ENCODE results near the gene AMZ1.
"Not testable (repeated sequence)": the region's sequence is repeated elsewhere in the genome, so short reads cannot be mapped to it uniquely, and the experiment has no call there.

AMZ1 gene

DNA sequence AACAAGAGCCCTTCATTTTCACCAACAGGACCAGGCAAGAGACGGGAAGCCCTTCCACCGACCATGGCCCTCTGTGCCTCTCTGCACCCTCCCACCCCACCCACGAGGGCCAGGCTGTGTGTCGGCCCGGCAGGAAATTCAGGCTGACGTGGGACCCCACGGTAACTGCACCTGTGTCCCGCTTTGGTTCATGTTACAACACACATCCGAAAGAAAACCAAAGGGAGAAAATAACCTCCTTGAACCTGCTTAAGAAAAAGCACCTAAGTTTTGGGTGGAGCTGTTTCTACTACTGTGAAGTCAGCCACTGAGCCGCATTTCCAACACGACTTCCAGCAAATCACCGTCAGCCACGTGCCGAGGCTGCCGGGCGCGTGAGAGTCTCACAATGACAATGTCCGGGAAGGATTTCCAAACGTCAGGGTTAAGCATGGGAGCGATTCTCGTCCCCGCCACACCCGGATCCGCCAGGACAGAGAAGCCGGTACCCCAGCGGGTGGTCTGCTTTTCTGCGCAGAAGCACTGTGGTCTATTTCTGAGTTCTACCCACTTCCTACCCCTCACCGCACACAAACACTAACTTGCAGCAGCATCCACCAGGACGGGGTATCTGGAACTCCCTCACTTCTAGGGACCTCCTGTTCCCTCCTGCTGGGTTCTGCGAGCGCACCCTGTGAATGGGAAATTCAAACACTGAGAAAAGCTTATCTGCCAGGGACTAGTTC is 36.6 kb downstream of the AMZ1 start:
- peaks cover 0 to 16% (median 0%) of the 10 kb centered on the region in 5 donors for H3K4me1 ChIP-seq (ENCODE audit: control insufficient read depth in 5 of 5, insufficient read depth in 5 of 5, low read length in 5 of 5)
- no peak overlapping the region for H3K4me3 ChIP-seq (ENCODE audit: low read depth in 1 of 5, low read length in 5 of 5)
- peaks cover 0 to 49% (median 33%) of the 10 kb centered on the region in 5 donors for H3K36me3 ChIP-seq (ENCODE audit: control insufficient read depth in 5 of 5, insufficient read depth in 5 of 5, low read length in 5 of 5)
- no peak overlapping the region for H3K9ac ChIP-seq (ENCODE audit: low read length in 5 of 5)
- H3K9me3 ChIP-seq (ENCODE audit: control insufficient read depth in 5 of 5, low read length in 5 of 5), result no peaks in the 10 kb centered on the region
- H3K27me3 ChIP-seq (ENCODE audit: control insufficient read depth in 5 of 5, insufficient read depth in 4 of 5, low read length in 5 of 5), result no peaks in the 10 kb centered on the region
- H3K27ac ChIP-seq (ENCODE audit: low read depth, low read length), result no peak overlapping the region

DNA sequence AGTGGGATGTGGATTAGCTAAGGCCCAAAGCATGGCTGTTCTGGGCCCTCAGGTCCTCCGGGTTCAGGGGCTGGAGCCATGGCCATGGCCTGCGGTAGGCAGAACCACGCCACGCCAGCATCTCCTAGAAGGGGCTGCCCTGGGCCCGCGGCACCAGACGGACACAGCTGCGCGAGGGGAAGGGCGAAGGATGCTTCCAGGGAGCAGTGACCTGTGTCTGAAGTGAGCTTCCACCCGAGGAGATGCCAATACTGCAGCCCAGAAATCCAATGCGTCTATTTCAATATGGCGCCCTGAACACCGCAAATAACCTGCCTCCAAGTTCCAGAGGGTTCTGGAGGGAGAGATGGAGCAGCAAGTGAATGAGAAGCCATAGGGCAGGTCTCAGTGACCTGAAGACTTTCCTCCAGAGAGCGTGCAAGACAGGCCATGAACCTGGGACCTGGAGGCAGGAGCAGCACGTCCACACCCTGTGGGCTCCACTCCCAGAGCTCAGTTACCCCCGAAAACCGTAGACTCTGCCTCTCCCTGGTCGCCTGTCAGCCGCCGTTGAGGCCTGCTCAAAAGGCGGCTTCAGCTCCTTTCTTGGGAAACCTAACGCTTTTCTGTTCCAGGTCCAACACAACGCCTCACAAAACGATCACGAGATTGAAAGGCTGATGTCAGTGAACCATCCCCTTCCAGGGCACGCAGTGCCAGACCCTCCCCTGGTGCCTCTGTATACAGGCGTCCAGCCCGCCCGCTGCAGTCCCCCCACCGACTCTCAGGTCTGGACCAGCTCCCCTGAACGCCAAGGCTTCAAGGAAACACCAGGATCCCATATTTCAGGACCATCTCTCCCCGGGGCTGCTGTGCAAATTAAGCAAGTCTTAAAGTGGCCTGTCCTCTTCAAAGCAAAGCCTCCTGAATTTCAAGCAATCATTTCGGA is 37.4 kb downstream of the AMZ1 start:
- Histone ChIP-seq H3K36me3 (ENCODE audit: control insufficient read depth in 5 of 5, insufficient read depth in 5 of 5, low read length in 5 of 5) (peaks cover 0 to 51% (median 39%) of the 10 kb centered on the region in 5 donors), H3K9ac (ENCODE audit: low read length in 5 of 5) (no peak overlapping the region), H3K27me3 (ENCODE audit: control insufficient read depth in 5 of 5, insufficient read depth in 4 of 5, low read length in 5 of 5) (no peaks in the 10 kb centered on the region), H3K27ac (ENCODE audit: low read depth, low read length) (no peak overlapping the region), H3K4me3 (ENCODE audit: low read depth in 1 of 5, low read length in 5 of 5) (no peak overlapping the region), H3K4me1 (ENCODE audit: control insufficient read depth in 5 of 5, insufficient read depth in 5 of 5, low read length in 5 of 5) (peaks cover 0 to 25% (median 5%) of the 10 kb centered on the region in 5 donors), H3K9me3 (ENCODE audit: control insufficient read depth in 5 of 5, low read length in 5 of 5) (no peaks in the 10 kb centered on the region)

DNA sequence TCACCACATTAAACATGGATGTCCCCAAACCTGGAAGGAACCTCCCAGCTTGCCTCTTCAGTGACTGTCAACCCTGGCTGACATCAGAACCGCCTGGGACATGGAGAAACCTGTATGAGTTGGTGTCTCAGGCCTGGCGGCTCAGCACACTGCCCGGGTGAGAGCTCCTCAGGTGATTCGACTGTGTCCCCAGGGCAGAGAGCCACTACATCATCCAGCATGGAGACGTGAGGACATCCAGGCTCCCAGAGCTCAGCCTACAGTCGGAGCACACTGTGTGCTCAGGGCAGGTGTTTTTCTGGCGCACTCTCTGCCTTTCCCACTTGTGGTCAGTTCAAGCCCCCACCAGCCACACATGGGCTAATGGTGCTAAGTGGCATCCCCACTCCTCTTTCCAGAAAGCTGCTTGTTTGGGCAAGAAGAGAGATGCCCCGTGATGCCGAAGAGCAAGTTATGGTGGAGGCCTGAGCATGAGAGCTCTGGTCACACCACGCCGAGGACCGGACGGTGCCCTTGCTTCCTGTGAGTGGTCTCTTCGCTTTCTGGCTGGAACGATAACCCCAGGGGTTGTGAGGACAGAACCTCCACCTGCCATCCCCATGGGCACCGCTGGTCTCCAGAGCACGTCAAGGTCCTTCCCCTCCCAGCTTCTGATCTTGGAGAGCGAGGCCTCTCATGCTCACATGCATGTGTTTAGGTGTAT is 38.5 kb downstream of the AMZ1 start:
- Histone ChIP-seq H3K9ac (ENCODE audit: low read length in 5 of 5) (no peak overlapping the region), H3K27me3 (ENCODE audit: control insufficient read depth in 5 of 5, insufficient read depth in 4 of 5, low read length in 5 of 5) (no peaks in the 10 kb centered on the region), H3K36me3 (ENCODE audit: control insufficient read depth in 5 of 5, insufficient read depth in 5 of 5, low read length in 5 of 5) (peaks cover 0 to 53% (median 44%) of the 10 kb centered on the region in 5 donors), H3K27ac (ENCODE audit: low read depth, low read length) (no peak overlapping the region), H3K4me1 (ENCODE audit: control insufficient read depth in 5 of 5, insufficient read depth in 5 of 5, low read length in 5 of 5) (peaks cover 0 to 21% (median 5%) of the 10 kb centered on the region in 5 donors), H3K9me3 (ENCODE audit: control insufficient read depth in 5 of 5, low read length in 5 of 5) (no peaks in the 10 kb centered on the region), H3K4me3 (ENCODE audit: low read depth in 1 of 5, low read length in 5 of 5) (no peak overlapping the region)

DNA sequence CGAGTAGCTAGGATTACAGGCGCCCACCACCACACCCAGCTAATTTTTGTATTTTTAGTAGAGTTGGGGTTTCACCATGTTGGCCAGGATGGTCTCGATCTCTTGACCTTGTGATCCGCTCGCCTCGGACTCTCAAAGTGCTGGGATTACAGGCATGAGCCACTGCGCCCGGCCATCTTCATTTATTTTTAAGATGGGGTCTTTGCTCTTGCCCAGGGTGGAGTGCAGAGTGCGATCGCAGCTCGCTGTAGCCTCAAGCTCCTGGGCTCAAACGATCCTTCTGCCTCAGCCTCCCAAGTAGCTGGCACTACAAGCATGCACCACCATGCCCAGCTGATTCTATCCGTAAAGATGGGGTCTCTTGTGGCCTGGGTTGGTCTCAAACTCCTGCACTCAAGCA is 39.2 kb downstream of the AMZ1 start:
- H3K36me3 ChIP-seq (ENCODE audit: control insufficient read depth in 5 of 5, insufficient read depth in 5 of 5, low read length in 5 of 5), result peaks cover 0 to 54% (median 46%) of the 10 kb centered on the region in 5 donors
- H3K9me3 ChIP-seq (ENCODE audit: control insufficient read depth in 5 of 5, low read length in 5 of 5); H3K27me3 ChIP-seq (ENCODE audit: control insufficient read depth in 5 of 5, insufficient read depth in 4 of 5, low read length in 5 of 5); H3K4me3 ChIP-seq (ENCODE audit: low read depth in 1 of 5, low read length in 5 of 5); H3K27ac ChIP-seq (ENCODE audit: low read depth, low read length); H3K9ac ChIP-seq (ENCODE audit: low read length in 5 of 5): not testable (repeated sequence)
- peaks cover 0 to 21% (median 5%) of the 10 kb centered on the region in 5 donors for H3K4me1 ChIP-seq (ENCODE audit: control insufficient read depth in 5 of 5, insufficient read depth in 5 of 5, low read length in 5 of 5)

DNA sequence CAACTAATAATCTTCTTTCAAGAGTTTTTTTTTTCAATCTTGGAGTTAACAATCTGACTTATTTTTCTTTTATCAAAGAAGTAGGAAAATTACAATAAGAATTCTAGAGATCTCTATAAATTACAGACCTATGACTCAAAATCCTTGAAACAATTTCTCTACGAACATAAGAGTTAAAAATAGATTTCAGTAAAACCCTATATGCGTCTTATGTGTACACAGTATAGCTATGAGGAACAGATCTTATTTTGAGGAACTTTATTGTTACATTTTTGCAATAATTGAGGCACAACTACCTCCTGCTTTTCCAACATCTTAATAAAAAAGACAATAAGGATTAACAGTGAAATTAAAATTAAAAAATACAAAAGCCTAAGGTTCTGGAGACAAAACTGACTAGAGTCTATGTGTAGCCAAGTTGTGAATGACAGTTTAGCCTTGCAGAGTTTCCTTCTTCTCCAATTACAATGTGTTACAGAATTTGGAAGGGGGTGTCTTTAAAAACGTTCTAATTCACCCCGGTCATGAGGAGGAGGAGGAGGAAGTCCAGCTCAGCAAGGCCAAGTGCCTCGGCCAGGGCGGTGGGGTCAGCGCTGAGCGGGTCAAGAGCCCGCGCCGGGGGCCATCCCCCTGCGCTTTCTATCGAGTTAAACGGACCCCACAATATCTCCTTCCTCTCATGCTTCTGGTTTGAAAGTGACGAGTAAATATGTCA is 40.5 kb downstream of the AMZ1 start:
- H3K4me1 ChIP-seq (ENCODE audit: control insufficient read depth in 5 of 5, insufficient read depth in 5 of 5, low read length in 5 of 5), result peaks cover 0 to 30% (median 11%) of the 10 kb centered on the region in 5 donors
- peaks cover 0 to 49% (median 42%) of the 10 kb centered on the region in 5 donors for H3K36me3 ChIP-seq (ENCODE audit: control insufficient read depth in 5 of 5, insufficient read depth in 5 of 5, low read length in 5 of 5)
- no peak overlapping the region for H3K27ac ChIP-seq (ENCODE audit: low read depth, low read length)
- no peaks in the 10 kb centered on the region for H3K27me3 ChIP-seq (ENCODE audit: control insufficient read depth in 5 of 5, insufficient read depth in 4 of 5, low read length in 5 of 5)
- H3K9me3 ChIP-seq (ENCODE audit: control insufficient read depth in 5 of 5, low read length in 5 of 5), result peaks cover 0 to 3% (median 0%) of the 10 kb centered on the region in 5 donors
- H3K4me3 ChIP-seq (ENCODE audit: low read depth in 1 of 5, low read length in 5 of 5), result no peak overlapping the region
- H3K9ac ChIP-seq (ENCODE audit: low read length in 5 of 5), result no peak overlapping the region

DNA sequence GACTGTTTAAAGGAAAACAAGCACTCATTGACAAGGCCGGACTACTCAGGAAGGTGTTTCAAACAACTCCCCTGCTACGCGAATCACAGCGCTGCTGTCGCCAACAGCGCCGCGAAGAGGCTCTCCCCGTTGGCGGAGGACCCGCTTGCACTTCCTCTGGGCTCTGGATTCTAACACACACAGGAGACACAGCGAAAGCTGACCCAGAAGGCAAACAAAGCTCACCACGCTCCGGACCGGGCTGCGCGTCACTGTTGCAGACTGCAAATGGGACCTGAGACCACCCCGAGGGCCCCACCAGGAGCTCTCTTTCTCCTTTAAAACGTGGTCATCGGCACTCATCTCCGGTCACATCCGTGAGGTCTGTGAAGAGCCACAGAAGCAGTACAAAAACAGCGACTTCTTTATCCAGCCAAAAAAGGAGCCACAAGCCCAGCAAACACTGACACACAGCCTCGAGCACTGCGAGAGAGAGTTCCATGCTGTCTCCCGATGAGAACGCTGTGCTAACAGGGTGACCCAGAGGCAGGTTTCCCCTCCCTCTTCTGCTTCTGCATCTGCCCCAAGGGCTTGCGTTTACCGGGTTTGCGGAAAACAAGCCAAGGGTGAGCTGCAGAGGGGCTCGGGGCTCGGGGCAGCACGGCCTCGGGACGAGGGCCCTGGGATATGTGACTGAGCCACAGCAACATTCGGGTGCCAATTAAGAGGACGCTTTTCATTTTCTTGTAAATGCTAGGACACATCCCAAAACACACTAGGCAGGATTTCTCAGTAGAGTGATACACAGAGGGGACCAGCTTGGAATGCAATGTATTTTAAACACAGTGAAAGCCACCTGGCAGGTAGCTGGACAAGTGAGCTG is 41.3 kb downstream of the AMZ1 start:
- Histone ChIP-seq H3K27me3 (ENCODE audit: control insufficient read depth in 5 of 5, insufficient read depth in 4 of 5, low read length in 5 of 5) (no peaks in the 10 kb centered on the region), H3K4me1 (ENCODE audit: control insufficient read depth in 5 of 5, insufficient read depth in 5 of 5, low read length in 5 of 5) (peaks cover 0 to 38% (median 15%) of the 10 kb centered on the region in 5 donors), H3K9ac (ENCODE audit: low read length in 5 of 5) (no peak overlapping the region), H3K9me3 (ENCODE audit: control insufficient read depth in 5 of 5, low read length in 5 of 5) (peaks cover 0 to 3% (median 0%) of the 10 kb centered on the region in 5 donors), H3K36me3 (ENCODE audit: control insufficient read depth in 5 of 5, insufficient read depth in 5 of 5, low read length in 5 of 5) (peaks cover 0 to 47% (median 40%) of the 10 kb centered on the region in 5 donors), H3K27ac (ENCODE audit: low read depth, low read length) (no peak overlapping the region), H3K4me3 (ENCODE audit: low read depth in 1 of 5, low read length in 5 of 5) (no peak overlapping the region)

DNA sequence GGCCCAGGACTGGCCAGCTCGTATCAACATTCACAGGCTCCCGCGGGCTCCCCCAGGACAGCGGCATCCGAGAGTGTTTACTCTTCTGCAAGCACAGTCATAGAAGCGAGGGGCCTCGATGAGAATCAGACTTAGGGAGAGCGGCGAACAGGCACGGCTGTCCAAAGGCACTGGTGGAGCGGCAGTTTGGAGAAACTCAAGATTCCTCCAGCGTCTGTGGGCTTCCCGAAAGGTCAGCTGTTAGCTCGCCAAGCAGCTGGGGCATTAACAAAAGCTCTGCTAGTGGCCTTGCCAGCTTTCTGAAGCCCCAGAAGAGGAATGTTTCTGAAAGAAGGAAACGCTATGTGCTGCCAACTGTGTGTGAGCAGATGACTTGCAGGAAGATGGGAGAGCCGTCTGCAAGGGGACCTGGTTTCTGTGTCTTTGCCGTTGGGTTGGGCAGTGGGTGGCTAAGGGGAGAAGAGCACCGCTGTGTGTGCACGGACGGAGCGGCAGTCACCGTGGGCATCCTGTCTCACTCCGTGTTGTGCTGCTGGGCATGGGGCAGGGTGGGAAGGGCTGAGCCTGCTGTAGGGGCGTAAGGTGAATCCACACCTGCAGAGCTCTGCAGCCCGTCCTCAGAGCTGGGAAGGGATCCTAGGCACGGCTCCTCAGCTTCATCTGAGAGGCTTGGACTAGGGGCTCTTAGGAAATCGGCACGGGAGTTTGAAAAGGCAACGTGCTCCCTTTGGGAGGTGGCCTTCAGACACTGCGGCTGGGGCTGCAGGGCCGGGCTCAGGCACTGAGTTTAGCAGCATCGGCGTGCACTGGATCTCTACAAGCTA is 42.1 kb downstream of the AMZ1 start:
- peaks cover 0 to 43% (median 40%) of the 10 kb centered on the region in 5 donors for H3K36me3 ChIP-seq (ENCODE audit: control insufficient read depth in 5 of 5, insufficient read depth in 5 of 5, low read length in 5 of 5)
- H3K27ac ChIP-seq (ENCODE audit: low read depth, low read length), result no peak overlapping the region
- no peak overlapping the region for H3K9ac ChIP-seq (ENCODE audit: low read length in 5 of 5)
- no peak overlapping the region for H3K4me3 ChIP-seq (ENCODE audit: low read depth in 1 of 5, low read length in 5 of 5)
- peaks cover 0 to 3% (median 0%) of the 10 kb centered on the region in 5 donors for H3K9me3 ChIP-seq (ENCODE audit: control insufficient read depth in 5 of 5, low read length in 5 of 5)
- H3K27me3 ChIP-seq (ENCODE audit: control insufficient read depth in 5 of 5, insufficient read depth in 4 of 5, low read length in 5 of 5), result no peaks in the 10 kb centered on the region
- H3K4me1 ChIP-seq (ENCODE audit: control insufficient read depth in 5 of 5, insufficient read depth in 5 of 5, low read length in 5 of 5), result peaks cover under 1 to 46% (median 21%) of the 10 kb centered on the region in 5 donors

DNA sequence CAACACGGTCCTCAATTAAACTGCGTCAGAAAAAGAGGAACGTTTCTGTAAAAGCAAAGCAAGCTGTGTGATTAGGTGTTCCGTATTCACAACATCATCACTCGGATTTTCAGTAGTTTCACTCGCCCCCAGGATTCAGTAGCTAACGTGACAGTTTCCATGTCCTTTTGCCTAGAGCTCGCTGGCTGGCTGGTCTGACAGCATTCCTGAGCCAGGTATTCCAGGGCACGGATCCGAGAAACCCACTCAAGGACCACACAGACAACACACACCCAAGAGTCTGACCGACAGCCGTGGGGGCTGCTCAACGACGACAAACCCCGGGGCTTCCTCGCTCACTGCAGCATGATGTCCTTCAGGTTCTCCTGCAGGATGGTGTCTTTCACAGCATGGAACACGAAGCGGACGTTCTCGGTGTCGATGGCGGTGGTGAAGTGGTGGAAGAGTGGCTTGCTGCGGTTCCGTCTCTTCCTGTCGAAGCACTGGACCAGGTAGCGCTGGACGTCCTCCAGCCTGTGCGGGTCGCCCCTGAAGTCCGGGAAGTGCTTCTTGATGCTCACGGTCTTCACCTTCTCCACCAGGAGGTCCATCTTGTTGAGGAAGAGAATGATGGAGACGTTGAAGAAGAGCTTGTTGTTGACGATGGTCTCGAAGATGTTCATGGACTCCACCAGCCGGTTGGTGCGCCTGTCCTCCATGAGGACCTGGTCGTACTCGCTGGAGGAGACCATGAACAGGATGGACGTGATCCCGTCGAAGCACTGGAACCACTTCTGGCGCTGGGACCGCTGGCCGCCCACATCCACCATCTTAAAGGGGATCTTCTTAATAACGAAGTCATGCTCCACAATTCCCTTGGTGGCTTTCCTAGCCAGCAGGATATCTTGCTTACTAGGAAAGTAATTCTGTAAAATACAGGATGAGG is 43.1 kb downstream of the AMZ1 start:
- Histone ChIP-seq H3K9me3 (ENCODE audit: control insufficient read depth in 5 of 5, low read length in 5 of 5) (peaks cover 0 to 3% (median 0%) of the 10 kb centered on the region in 5 donors), H3K27me3 (ENCODE audit: control insufficient read depth in 5 of 5, insufficient read depth in 4 of 5, low read length in 5 of 5) (no peaks in the 10 kb centered on the region), H3K36me3 (ENCODE audit: control insufficient read depth in 5 of 5, insufficient read depth in 5 of 5, low read length in 5 of 5) (peaks cover 0 to 38% (median 32%) of the 10 kb centered on the region in 5 donors), H3K4me3 (ENCODE audit: low read depth in 1 of 5, low read length in 5 of 5) (no peak overlapping the region), H3K27ac (ENCODE audit: low read depth, low read length) (no peak overlapping the region), H3K9ac (ENCODE audit: low read length in 5 of 5) (no peak overlapping the region), H3K4me1 (ENCODE audit: control insufficient read depth in 5 of 5, insufficient read depth in 5 of 5, low read length in 5 of 5) (peaks cover 7 to 55% (median 29%) of the 10 kb centered on the region in 5 donors)
